ENCODE measurements around the gene PCDHGB6. TPM values are rescaled to one million over a fixed set of nuclear protein-coding genes. Genes with fewer than 3 reads are reported as not detected.
A peak's percentile ranks its signal among the peaks of the same experiment; 100 is the strongest.
"Not testable (repeated sequence)": the region's sequence is repeated elsewhere in the genome, so short reads cannot be mapped to it uniquely, and the experiment has no call there.

Gene PCDHGB6
- total RNA-seq, 1 donor from 2014 or later, result 7.5 TPM

DNA sequence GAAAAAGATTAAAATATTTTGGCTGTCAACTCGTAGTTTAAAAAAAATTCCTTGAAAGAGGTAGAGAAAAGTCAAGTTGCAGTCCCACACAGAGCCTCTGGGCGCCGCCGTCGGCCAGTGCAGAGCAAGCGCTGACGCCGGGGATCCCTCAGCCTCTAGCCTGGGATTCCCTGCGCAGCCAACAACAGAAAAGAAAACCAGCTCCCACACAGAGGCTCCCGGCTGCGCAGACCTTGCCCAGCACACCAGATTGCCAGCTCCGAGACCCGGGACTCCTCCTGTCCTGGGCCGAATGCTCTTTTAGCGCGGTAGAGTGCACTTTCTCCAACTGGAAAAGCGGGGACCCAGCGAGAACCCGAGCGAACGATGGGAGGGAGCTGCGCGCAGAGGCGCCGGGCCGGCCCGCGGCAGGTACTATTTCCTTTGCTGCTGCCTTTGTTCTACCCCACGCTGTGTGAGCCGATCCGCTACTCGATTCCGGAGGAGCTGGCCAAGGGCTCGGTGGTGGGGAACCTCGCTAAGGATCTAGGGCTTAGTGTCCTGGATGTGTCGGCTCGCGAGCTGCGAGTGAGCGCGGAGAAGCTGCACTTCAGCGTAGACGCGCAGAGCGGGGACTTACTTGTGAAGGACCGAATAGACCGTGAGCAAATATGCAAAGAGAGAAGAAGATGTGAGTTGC, 9.8 kb downstream of the PCDHGB6 start, which contains the start of gene PCDHGB7:
PCDHGB7 (plus strand) TSS at position 184 of the 679 bp plus-strand sequence; CDS start at position 367, 183 bp downstream.
- intact Hi-C loops (cut with DNase I); H3K4me1 ChIP-seq; H3K36me3 ChIP-seq; H3K27me3 ChIP-seq: not testable (repeated sequence)
- Histone ChIP-seq H3K27ac (peak within 1 kb of the TSS; percentile 48), H3K9me3 (peaks cover 63% of the 10 kb centered on the region), H3K4me3 (peak within 1 kb of the TSS; percentile 46)
- peak; percentile 94 for ATAC-seq
- TF ChIP-seq, protein P1, sequence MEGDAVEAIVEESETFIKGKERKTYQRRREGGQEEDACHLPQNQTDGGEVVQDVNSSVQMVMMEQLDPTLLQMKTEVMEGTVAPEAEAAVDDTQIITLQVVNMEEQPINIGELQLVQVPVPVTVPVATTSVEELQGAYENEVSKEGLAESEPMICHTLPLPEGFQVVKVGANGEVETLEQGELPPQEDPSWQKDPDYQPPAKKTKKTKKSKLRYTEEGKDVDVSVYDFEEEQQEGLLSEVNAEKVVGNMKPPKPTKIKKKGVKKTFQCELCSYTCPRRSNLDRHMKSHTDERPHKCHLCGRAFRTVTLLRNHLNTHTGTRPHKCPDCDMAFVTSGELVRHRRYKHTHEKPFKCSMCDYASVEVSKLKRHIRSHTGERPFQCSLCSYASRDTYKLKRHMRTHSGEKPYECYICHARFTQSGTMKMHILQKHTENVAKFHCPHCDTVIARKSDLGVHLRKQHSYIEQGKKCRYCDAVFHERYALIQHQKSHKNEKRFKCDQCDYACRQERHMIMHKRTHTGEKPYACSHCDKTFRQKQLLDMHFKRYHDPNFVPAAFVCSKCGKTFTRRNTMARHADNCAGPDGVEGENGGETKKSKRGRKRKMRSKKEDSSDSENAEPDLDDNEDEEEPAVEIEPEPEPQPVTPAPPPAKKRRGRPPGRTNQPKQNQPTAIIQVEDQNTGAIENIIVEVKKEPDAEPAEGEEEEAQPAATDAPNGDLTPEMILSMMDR (IDR thresholded peaks at IDR 0.05), result peak; percentile 67
- peak; percentile 89 for DNase-seq

DNA sequence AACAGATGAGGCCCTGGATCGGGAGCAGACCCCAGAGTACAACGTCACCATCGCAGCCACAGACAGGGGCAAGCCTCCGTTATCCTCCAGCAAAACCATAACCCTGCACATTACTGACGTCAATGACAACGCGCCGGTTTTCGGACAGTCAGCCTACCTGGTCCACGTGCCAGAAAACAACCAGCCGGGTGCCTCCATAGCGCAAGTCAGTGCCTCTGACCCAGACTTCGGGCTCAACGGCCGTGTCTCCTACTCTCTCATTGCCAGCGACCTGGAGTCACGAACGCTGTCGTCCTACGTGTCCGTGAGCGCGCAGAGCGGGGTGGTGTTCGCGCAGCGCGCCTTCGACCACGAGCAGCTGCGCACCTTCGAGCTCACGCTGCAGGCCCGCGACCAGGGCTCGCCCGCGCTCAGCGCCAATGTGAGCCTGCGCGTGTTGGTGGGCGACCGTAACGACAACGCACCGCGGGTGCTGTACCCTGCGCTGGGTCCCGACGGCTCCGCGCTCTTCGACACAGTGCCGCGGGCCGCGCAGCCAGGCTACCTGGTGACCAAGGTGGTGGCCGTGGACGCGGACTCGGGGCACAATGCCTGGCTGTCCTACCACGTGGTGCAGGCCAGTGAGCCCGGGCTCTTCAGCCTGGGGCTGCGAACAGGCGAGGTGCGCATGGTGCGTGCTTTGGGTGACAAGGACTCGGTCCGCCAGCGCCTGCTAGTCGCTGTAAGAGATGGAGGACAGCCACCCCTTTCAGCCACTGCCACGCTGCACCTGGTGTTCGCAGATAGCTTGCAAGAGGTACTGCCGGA, 11.5 kb downstream of the PCDHGB6 start:
- no peaks in the 10 kb centered on the region for H3K36me3 ChIP-seq
- H3K4me3 ChIP-seq, result no peak overlapping the region
- intact Hi-C loops (cut with DNase I), result no loop called here
- DNase-seq, result no peak
- no peaks in the 10 kb centered on the region for H3K4me1 ChIP-seq
- ATAC-seq, result no peak
- H3K27me3 ChIP-seq, result peaks cover 9% of the 10 kb centered on the region
- no peak overlapping the region for H3K27ac ChIP-seq
- TF ChIP-seq, protein P1 (IDR thresholded peaks at IDR 0.05), result no peak
- peaks cover 65% of the 10 kb centered on the region for H3K9me3 ChIP-seq

DNA sequence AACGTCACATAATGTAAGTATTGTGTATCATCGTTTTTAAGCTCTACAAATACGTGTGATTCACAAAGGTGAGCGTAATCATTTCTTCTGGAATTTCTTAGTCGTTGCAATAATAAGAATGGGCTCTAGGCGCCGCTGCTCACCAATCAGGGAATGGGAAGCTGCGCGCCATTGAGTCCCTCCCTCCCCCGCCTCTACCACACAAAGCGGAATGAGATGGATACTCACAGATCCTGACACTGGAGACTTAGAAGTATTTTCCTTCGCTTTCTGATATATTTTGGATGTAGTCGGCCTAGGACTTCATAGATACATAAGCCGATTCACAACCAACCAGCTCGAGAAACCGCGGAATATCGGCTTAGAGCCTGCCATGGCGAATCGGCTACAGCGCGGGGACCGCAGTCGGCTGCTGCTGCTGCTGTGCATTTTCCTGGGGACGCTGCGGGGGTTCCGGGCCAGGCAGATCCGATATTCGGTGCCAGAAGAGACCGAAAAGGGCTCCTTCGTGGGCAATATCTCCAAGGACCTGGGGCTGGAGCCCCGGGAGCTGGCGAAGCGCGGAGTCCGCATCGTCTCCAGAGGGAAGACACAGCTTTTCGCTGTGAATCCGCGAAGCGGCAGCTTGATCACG, 13.2 kb downstream of the PCDHGB6 start, which contains the start of gene PCDHGA11:
PCDHGA11 (plus strand) TSS at position 197 of the 634 bp plus-strand sequence; CDS start at position 374, 177 bp downstream.
- intact Hi-C loops (cut with DNase I), result no loop called here
- peaks cover 73% of the 10 kb centered on the region for H3K9me3 ChIP-seq
- H3K27ac ChIP-seq, result no peak within 1 kb of the TSS
- H3K36me3 ChIP-seq, result no peaks in the 10 kb centered on the region
- H3K4me1 ChIP-seq, result no peaks in the 10 kb centered on the region
- peaks cover 9% of the 10 kb centered on the region for H3K27me3 ChIP-seq
- H3K4me3 ChIP-seq, result peak within 1 kb of the TSS; percentile 37
- peak; percentile 88 for ATAC-seq
- no peak for DNase-seq
- TF ChIP-seq, protein P1 (IDR thresholded peaks at IDR 0.05), result peak; percentile 51

DNA sequence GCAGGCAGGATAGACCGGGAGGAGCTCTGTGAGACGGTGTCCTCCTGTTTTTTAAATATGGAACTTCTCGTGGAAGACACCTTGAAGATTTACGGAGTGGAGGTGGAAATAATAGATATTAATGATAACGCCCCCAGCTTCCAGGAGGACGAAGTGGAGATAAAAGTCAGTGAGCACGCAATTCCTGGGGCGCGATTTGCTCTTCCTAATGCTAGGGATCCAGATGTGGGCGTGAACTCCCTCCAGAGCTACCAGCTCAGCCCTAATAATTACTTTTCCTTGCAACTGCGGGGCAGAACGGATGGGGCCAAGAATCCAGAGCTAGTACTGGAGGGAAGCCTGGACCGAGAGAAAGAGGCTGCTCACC, 13.7 kb downstream of the PCDHGB6 start:
- DNase-seq, result no peak
- H3K36me3 ChIP-seq, result no peaks in the 10 kb centered on the region
- H3K4me3 ChIP-seq, result peak overlapping the region; percentile 37
- H3K27ac ChIP-seq, result no peak overlapping the region
- peaks cover 78% of the 10 kb centered on the region for H3K9me3 ChIP-seq
- H3K4me1 ChIP-seq, result no peaks in the 10 kb centered on the region
- TF ChIP-seq, protein P1 (IDR thresholded peaks at IDR 0.05), result no peak
- ATAC-seq, result no peak
- H3K27me3 ChIP-seq, result peaks cover 9% of the 10 kb centered on the region
- intact Hi-C loops (cut with DNase I), result no loop called here

DNA sequence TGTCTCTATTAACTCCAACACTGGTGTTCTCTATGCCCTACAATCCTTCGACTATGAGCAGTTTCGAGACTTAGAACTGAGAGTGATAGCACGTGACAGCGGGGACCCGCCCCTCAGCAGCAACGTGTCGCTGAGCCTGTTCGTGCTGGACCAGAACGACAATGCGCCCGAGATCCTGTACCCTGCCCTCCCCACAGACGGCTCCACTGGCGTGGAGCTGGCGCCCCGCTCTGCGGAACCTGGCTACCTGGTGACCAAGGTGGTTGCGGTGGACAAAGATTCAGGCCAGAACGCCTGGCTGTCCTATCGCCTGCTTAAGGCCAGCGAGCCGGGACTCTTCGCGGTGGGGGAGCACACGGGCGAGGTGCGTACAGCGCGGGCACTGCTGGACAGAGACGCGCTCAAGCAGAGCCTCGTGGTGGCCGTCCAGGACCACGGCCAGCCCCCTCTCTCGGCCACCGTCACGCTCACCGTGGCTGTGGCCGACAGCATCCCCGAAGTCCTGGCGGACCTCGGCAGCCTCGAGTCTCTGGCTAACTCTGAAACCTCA, 15.0 kb downstream of the PCDHGB6 start:
- Histone ChIP-seq H3K9me3 (peaks cover 82% of the 10 kb centered on the region), H3K27me3 (peaks cover 9% of the 10 kb centered on the region), H3K4me1 (no peaks in the 10 kb centered on the region), H3K4me3 (no peak overlapping the region), H3K27ac (no peak overlapping the region), H3K36me3 (no peaks in the 10 kb centered on the region)
- DNase-seq, result no peak
- TF ChIP-seq, protein P1 (IDR thresholded peaks at IDR 0.05), result no peak
- ATAC-seq, result no peak
- intact Hi-C loops (cut with DNase I), result no loop called here

All from upper lobe of right lung (tissue), 1 donor.